Measurements from ENCODE around the gene SENP2. TPM values are rescaled to one million over a fixed set of nuclear protein-coding genes. Genes with fewer than 3 reads are reported as not detected.
"Not testable (repeated sequence)": the region's sequence is repeated elsewhere in the genome, so short reads cannot be mapped to it uniquely, and the experiment has no call there.

SENP2 gene
- total RNA-seq, 1 donor from 2014 or later = 52.3 TPM

GRCh38 chr3:185639632-185640206 lies 53.6 kb downstream of the SENP2 start:
- H3K9me3 Mint-ChIP-seq (ENCODE audit: low read depth) = no peaks in the 10 kb centered on the region
- H3K27ac Mint-ChIP-seq = peak overlapping the region; percentile 11
- H3K36me3 Mint-ChIP-seq (ENCODE audit: insufficient read depth) = peaks cover 13% of the 10 kb centered on the region
- no peak for DNase-seq (ENCODE audit: low spot score, unreplicated experiment)
- no peak for TF ChIP-seq CTCF (IDR thresholded peaks at IDR 0.05; ENCODE audit: unreplicated experiment)
- no peak overlapping the region for H3K4me3 Mint-ChIP-seq (ENCODE audit: low read depth)
- H3K27me3 Mint-ChIP-seq = peaks cover 3% of the 10 kb centered on the region
- peaks cover 8% of the 10 kb centered on the region for H3K4me1 Mint-ChIP-seq (ENCODE audit: low read depth)

GRCh38 chr3:185640308-185640707 lies 54.2 kb downstream of the SENP2 start:
- Mint-ChIP-seq H3K36me3 (ENCODE audit: insufficient read depth) (peaks cover 13% of the 10 kb centered on the region), H3K4me3 (ENCODE audit: low read depth) (no peak overlapping the region), H3K27me3 (peaks cover 3% of the 10 kb centered on the region), H3K4me1 (ENCODE audit: low read depth) (peaks cover 8% of the 10 kb centered on the region), H3K27ac (peak overlapping the region; percentile 11), H3K9me3 (ENCODE audit: low read depth) (no peaks in the 10 kb centered on the region)
- TF ChIP-seq CTCF (IDR thresholded peaks at IDR 0.05; ENCODE audit: unreplicated experiment) = no peak
- no peak for DNase-seq (ENCODE audit: low spot score, unreplicated experiment)

GRCh38 chr3:185645191-185645590 lies 59.1 kb downstream of the SENP2 start:
- H3K9me3 Mint-ChIP-seq (ENCODE audit: low read depth); H3K27me3 Mint-ChIP-seq; DNase-seq (ENCODE audit: low spot score, unreplicated experiment); H3K4me1 Mint-ChIP-seq (ENCODE audit: low read depth); H3K4me3 Mint-ChIP-seq (ENCODE audit: low read depth): not testable (repeated sequence)
- Mint-ChIP-seq H3K36me3 (ENCODE audit: insufficient read depth) (peaks cover 28% of the 10 kb centered on the region), H3K27ac (peak overlapping the region; percentile 19)

- H3K4me3 Mint-ChIP-seq (ENCODE audit: low read depth) = no peak overlapping the region
Measured at GRCh38 chr3:185645596-185646381, 59.7 kb downstream of the SENP2 start.

GRCh38 chr3:185646382-185647133 lies 60.5 kb downstream of the SENP2 start:
- TF ChIP-seq CTCF (IDR thresholded peaks at IDR 0.05; ENCODE audit: unreplicated experiment) = no peak
- no peak overlapping the region for H3K4me3 Mint-ChIP-seq (ENCODE audit: low read depth)
- H3K27me3 Mint-ChIP-seq = no peaks in the 10 kb centered on the region
- no peak for DNase-seq (ENCODE audit: low spot score, unreplicated experiment)
- H3K9me3 Mint-ChIP-seq (ENCODE audit: low read depth) = no peaks in the 10 kb centered on the region
- peak overlapping the region; percentile 63 for H3K27ac Mint-ChIP-seq
- no peaks in the 10 kb centered on the region for H3K4me1 Mint-ChIP-seq (ENCODE audit: low read depth)
- H3K36me3 Mint-ChIP-seq (ENCODE audit: insufficient read depth) = peaks cover 33% of the 10 kb centered on the region

More at GRCh38 chr3:185645596-185646381, 59.7 kb downstream of the SENP2 start:
- no peak for TF ChIP-seq CTCF (IDR thresholded peaks at IDR 0.05; ENCODE audit: unreplicated experiment)
- Mint-ChIP-seq H3K27me3 (no peaks in the 10 kb centered on the region), H3K36me3 (ENCODE audit: insufficient read depth) (peaks cover 29% of the 10 kb centered on the region), H3K9me3 (ENCODE audit: low read depth) (no peaks in the 10 kb centered on the region), H3K4me1 (ENCODE audit: low read depth) (peaks cover 2% of the 10 kb centered on the region), H3K27ac (peak overlapping the region; percentile 63)
- DNase-seq (ENCODE audit: low spot score, unreplicated experiment) = no peak
